ENCODE data around the gene HCFC1R1. TPM values are rescaled to one million over a fixed set of nuclear protein-coding genes. Genes with fewer than 3 reads are reported as not detected.

HCFC1R1 gene
- polyA plus RNA-seq, 1 experiment = 33.7 TPM

DNA sequence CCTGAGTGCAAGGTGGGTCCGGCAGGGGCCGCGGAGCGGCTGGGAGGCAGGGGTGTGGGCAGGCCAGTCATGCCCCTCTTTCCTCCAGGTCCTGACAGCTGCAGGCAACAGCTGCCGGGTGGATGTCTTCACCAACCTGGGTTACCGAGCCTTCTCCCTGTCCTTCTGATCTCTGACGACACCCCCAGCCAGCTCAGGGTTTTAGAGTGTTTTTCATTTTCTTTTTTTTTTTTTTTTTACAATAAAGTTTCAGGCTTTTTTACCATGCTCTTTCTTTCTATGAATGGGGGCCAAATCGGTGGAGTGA lies 3.7 kb upstream of the HCFC1R1 start:
- POLR2A ChIA-PET = no interaction called here
- DNase-seq (ENCODE audit: low read depth) = no peak
- H3K27me3 ChIP-seq (ENCODE audit: control insufficient read depth, insufficient read depth, low read length) = peaks cover 5% of the 10 kb centered on the region
- CTCF ChIA-PET = interaction anchor here (0.6 to 9.4 kb wide), 12 partner anchors 6 to 104 kb away, joined by 3 to 97 read pairs (median 6); partner anchors contain the start of genes BICDL2, CLDN9, HCFC1R1 and MMP25
- TF ChIP-seq, protein P1, sequence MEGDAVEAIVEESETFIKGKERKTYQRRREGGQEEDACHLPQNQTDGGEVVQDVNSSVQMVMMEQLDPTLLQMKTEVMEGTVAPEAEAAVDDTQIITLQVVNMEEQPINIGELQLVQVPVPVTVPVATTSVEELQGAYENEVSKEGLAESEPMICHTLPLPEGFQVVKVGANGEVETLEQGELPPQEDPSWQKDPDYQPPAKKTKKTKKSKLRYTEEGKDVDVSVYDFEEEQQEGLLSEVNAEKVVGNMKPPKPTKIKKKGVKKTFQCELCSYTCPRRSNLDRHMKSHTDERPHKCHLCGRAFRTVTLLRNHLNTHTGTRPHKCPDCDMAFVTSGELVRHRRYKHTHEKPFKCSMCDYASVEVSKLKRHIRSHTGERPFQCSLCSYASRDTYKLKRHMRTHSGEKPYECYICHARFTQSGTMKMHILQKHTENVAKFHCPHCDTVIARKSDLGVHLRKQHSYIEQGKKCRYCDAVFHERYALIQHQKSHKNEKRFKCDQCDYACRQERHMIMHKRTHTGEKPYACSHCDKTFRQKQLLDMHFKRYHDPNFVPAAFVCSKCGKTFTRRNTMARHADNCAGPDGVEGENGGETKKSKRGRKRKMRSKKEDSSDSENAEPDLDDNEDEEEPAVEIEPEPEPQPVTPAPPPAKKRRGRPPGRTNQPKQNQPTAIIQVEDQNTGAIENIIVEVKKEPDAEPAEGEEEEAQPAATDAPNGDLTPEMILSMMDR (IDR thresholded peaks at IDR 0.05; ENCODE audit: insufficient read depth, low read depth, low read length) = no peak
- H3K36me3 ChIP-seq (ENCODE audit: control insufficient read depth, insufficient read depth, low read length) = peaks cover 19% of the 10 kb centered on the region
- H3K4me3 ChIP-seq (ENCODE audit: low read depth, low read length) = no peak overlapping the region

DNA sequence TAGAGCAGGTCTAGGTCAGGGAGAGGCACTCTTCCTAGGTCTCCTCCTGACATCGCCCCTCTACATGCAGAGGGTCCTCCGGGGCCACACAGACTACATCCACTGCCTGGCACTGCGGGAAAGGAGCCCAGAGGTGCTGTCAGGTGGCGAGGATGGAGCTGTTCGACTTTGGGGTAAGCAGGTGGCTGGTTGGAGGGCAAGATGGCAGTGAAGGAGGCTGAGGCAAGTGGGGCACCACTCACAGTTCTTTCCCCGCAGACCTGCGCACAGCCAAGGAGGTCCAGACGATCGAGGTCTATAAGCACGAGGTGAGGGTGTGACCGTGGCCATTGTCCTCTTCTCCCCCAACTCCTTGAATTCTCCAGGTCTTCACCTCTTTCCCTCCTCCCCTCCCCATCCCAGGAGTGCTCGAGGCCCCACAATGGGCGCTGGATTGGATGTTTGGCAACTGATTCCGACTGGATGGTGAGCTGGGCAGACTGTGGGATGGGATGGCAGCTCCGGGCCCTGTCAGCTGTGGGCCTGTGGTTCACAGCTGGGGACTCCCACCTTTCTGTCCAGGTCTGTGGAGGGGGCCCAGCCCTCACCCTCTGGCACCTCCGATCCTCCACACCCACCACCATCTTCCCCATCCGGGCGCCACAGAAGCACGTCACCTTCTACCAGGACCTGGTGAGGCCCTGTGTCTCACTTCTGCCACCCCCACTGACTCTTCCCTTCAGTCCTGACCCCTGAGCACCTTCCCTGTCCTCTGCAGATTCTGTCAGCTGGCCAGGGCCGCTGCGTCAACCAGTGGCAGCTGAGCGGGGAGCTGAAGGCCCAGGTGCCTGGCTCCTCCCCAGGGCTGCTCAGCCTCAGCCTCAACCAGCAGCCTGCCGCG lies 3.1 kb upstream of the HCFC1R1 start:
- POLR2A ChIA-PET = no interaction called here

DNA sequence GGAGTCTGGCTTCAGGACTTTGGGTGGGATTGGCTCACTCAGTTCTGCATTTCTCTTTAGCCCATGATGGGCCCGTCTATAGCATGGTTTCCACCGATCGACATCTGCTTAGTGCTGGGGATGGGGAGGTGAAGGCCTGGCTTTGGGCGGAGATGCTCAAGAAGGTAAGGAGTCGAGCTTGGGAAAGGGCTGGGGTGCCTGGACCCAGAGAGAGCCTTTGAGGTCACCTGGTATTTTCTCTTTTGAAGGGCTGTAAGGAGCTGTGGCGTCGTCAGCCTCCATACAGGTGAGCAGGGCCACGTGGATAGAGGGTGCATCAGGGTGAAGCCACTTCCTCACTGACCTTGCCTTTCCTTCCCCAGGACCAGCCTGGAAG lies 2.2 kb upstream of the HCFC1R1 start:
- CTCF ChIA-PET = interaction anchor here (1.5 to 9.4 kb wide), 2 partner anchors 16 to 22 kb away, joined by 8 to 97 read pairs; partner anchors contain the start of gene MMP25
- no peak overlapping the region for H3K4me3 ChIP-seq (ENCODE audit: low read depth, low read length)
- peaks cover 2% of the 10 kb centered on the region; the same call in 1 of the 2 replicates for H3K27me3 ChIP-seq (ENCODE audit: control insufficient read depth, insufficient read depth, low read length)
- TF ChIP-seq, protein P1 (IDR thresholded peaks at IDR 0.05; ENCODE audit: insufficient read depth, low read depth, low read length) = no peak
- POLR2A ChIA-PET = no interaction called here
- H3K36me3 ChIP-seq (ENCODE audit: control insufficient read depth, insufficient read depth, low read length) = peaks cover 28% of the 10 kb centered on the region
- DNase-seq (ENCODE audit: low read depth) = no peak

More for the DNA sequence above, 3.1 kb upstream of the HCFC1R1 start:
- Histone ChIP-seq H3K4me3 (ENCODE audit: low read depth, low read length) (no peak overlapping the region), H3K27me3 (ENCODE audit: control insufficient read depth, insufficient read depth, low read length) (peaks cover 2% of the 10 kb centered on the region; the same call in 1 of the 2 replicates), H3K36me3 (ENCODE audit: control insufficient read depth, insufficient read depth, low read length) (peaks cover 22% of the 10 kb centered on the region)
- TF ChIP-seq, protein P1 (IDR thresholded peaks at IDR 0.05; ENCODE audit: insufficient read depth, low read depth, low read length) = no peak
- no peak for DNase-seq (ENCODE audit: low read depth)
- CTCF ChIA-PET = interaction anchor here (0.6 to 9.4 kb wide), 6 partner anchors 10 to 105 kb away, joined by 3 to 97 read pairs (median 8); partner anchors contain the start of genes BICDL2 and MMP25

DNA sequence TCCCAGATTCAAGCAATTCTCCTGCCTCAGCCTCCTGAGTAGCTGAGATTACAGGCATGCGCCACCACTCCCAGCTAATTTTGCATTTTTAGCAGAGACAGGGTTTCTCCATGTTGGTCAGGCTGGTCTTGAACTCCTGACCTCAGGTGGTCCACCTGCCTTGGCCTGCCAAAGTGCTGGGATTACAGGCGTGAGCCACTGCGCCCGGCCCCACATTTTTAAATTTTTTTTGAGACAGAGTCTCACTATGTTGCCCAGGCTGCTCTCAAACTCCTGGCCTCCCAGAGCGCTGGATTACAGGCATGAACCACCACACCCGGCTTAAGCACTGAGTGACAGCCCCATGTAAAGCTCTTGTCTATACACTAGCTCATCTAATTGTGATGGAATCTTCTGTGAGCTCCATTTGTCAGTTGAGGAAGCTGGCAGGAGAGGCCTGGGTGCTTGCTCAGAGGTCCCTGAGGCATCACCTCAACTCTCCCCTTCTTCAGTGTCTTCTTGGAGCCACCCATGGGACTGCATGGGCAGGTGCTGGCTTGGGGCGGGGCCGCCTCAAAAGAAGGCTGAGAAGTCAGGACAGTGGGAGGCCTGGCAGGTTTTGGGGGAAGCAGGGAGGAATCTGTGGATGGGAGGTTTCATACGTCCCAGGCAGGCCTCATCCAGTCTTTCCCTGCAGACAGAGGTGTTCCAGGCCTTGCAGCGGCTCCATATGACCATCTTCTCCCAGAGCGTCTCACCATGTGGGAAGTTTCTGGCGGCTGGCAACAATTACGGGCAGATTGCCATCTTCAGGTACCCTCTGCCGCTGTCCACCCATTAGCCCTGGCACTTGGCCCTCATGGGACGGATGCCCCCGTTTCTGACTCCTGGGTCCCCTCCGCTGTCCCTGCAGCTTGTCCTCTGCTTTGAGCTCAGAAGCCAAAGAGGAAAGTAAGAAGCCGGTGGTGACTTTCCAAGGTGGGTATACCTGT lies 1.6 kb upstream of the HCFC1R1 start:
- CTCF ChIA-PET = interaction anchor here (1.5 to 9.4 kb wide), 2 partner anchors 17 to 22 kb away, joined by 8 to 97 read pairs; partner anchors contain the start of gene MMP25
- POLR2A ChIA-PET = interaction anchor here (0.6 to 0.7 kb wide), 2 partner anchors 811 to 990 kb away, joined by 4 to 21 read pairs; partner anchors contain the start of gene PGP
- H3K4me3 ChIP-seq (ENCODE audit: low read depth, low read length) = no peak overlapping the region
- H3K36me3 ChIP-seq (ENCODE audit: control insufficient read depth, insufficient read depth, low read length) = peaks cover 28% of the 10 kb centered on the region
- TF ChIP-seq, protein P1 (IDR thresholded peaks at IDR 0.05; ENCODE audit: insufficient read depth, low read depth, low read length) = no peak
- peaks cover 2% of the 10 kb centered on the region; the same call in 1 of the 2 replicates for H3K27me3 ChIP-seq (ENCODE audit: control insufficient read depth, insufficient read depth, low read length)
- DNase-seq (ENCODE audit: low read depth) = no peak
